NCI-H2107 treated with DMSO at 0.1 percent for 48 hours (cell line): ENCODE data around the gene CAMKMT.

ENCODE experiments used
- DNase-seq: peaks from one replicate; lab custom pipeline; 2025; ENCODE audit not compliant: unreplicated experiment; lab: John Stamatoyannopoulos, UW

The CAMKMT gene

GRCh38 chr2:44723921-44724320, 362.2 kb downstream of the CAMKMT start:
- DNase-seq, result no peak

GRCh38 chr2:44730593-44730992, 368.8 kb downstream of the CAMKMT start:
- no peak for DNase-seq

- DNase-seq, result no peak
Measured at GRCh38 chr2:44731505-44731904, 369.8 kb downstream of the CAMKMT start.

DNA sequence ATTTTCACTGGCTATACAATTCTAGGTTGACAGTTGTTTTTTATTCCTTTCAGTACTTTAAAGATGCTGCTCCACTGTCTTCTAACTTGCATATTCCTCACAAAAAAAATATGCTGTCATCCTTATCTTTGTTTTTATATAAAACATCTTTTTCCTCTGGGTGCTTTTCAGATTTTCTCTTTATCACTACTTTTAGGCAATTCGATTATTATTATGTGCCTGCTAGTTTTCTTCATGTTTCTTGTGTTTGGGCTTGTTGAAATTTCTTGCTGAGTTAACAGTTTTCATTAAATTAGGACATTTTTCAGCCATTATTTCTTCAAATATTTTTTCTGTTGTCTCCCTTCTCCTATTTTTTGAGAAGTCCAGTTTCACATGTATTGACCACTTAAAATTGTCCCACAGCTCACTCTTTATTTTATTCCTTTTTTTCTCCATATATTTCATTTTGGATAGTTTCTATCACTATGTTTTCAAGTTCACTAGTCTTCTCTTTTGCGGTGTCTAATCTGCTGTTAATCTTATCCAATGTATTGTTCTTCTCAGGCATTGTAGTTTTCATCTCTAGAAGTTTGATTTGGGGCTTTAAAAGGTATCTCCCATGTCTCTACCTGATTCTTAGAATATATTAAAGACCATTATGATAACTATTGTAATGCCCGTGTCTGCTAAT, 374.7 kb downstream of the CAMKMT start:
- DNase-seq, result no peak

DNA sequence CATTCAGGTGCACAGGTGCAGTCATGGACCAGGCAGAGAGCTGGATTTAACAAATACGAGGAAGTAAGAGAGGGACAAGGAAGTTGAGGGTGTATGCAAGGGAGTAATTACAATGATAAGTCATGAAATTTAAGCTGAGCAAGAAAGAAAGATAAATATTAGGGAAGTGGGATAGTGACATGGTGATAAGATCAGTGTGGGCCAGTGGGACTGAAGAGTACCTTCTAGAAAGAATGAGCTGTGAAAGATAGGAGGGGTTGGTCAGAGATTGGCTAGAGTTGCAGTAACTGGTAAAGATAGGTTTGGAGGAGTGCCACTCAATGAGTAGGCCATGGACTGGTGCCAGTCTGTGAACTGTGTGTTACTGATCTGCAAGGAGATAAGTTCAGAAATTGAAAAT, 378.9 kb downstream of the CAMKMT start:
- DNase-seq, result no peak

GRCh38 chr2:44741507-44741906, 379.8 kb downstream of the CAMKMT start:
- DNase-seq, result no peak

DNA sequence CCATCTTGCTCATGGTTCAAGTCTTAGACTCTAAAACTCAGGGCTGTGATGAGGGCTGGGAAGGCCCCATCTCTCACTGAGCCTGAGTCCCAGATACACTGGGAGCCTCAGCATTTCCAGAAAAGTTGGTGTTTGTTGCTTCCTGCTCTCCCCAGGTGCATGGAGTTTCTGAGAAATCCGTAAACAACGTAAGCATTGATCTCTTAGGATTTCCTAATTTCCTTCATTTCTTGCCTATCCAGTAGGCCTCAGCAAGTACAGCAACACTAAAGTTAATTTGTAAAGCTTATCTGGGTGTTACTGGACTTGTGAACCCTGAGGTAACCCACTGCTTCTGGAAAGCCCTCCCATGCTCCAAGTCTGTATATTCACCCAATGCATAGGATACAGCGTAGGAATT, 380.3 kb downstream of the CAMKMT start:
- DNase-seq, result no peak

GRCh38 chr2:44743473-44743872, 381.7 kb downstream of the CAMKMT start:
- DNase-seq, result no peak

DNA sequence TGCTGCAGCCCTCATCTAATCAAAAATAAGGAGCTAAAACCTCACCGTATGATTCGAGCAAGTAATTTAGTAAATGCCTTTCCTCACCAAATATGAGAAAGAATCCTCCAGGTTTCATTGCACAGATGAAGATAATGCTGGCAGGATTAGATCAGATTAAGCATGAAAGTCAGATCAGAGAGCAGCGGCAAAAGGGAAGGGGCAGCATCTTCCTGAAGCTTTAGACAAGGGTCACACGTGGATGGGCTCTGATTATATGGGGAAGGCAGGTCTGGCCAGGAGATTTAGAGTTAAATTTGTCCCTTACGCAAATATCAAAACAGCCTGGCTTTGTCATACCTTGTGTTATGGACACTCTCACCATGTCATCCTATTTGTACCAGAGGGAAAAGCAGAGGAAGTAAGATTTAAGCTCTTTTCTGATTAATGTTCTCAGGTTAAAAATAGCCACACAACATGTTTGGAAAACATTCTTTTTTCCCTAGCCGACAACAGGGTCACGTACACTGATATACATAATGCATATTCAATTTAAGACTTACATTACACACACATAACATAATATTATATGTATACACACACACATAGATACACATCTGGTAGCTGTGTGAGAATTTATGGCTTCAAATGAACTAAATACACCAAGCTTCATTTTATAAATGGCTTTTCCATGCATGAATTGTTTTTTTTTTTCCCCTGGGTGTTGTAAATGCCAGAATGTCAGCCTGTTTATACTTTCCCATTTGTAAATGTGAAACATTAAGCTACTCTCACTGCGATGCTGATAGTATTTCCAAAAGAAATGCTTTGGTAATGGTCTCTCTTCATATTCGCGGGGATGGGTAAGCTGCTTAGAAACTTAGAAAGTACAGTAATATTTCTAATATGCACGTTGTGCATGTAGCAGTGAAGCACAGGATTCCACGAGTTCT, 383.5 kb downstream of the CAMKMT start:
- no peak for DNase-seq

GRCh38 chr2:44745922-44746766, 384.4 kb downstream of the CAMKMT start:
- DNase-seq, result no peak

GRCh38 chr2:44746856-44747615, 385.3 kb downstream of the CAMKMT start:
- DNase-seq, result no peak

- DNase-seq, result no peak
Measured at GRCh38 chr2:44747794-44748193, 386.0 kb downstream of the CAMKMT start.

GRCh38 chr2:44751754-44752479, 390.2 kb downstream of the CAMKMT start:
- DNase-seq, result no peak

DNA sequence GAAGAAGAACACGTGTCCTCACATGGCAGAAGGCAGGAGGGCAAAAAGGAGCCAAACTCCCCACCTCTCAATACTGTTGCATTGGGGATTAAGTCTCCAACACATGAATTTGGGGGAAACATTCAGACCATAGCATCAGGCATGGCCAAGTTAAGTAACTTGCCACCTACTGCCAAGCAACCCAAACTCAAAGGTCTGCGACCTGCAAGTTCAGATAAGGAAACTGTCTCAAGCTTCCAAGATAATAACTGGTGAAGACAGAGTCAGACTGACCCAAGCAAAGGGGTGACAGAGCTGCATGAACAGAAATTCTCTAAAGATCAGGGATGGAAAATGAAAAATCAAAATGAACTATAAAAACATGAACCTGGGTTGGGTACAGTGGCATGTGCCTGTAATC, 391.0 kb downstream of the CAMKMT start:
- DNase-seq, result no peak

GRCh38 chr2:44753552-44754285, 392.0 kb downstream of the CAMKMT start:
- no peak for DNase-seq

DNA sequence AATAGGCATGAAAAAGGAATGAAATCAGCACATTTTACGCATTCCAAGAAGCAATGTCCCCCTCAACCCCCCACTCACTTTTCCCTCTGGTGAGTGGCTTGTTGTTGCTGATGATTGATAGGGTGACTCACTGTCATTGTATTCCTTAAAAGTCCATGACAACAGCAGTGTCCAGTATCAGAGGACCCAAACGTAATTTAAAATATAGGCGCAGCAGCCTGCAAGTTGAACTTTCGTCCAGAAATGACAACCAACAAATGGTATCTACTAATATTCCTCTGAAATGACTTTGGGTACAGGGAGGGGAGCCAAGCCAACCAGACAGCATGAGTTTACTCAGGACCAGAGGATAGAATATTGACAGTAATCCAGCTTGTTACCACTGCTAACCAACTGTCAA, 396.8 kb downstream of the CAMKMT start:
- no peak for DNase-seq

DNA sequence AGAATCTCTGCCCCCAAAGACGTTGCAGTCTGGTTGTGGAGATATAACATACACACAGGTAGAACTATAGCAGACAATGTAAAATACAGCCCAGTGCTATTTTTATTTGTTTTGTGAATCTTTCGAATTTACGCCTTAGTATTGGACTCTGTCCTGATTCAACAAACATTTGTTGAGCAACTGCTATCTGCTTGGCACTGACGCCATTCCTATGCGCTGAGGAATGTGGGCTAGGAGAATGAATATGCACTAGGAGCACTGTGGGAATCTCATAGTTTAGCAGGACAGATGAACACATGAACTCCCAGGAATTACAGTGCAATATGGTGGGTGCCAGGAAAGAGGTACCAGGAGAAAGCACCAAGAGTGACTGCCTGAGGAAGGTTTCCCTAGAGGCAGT, 398.1 kb downstream of the CAMKMT start:
- no peak for DNase-seq

GRCh38 chr2:44763275-44763782, 401.6 kb downstream of the CAMKMT start:
- DNase-seq, result no peak

- no peak for DNase-seq
Measured at GRCh38 chr2:44766220-44766619, 404.5 kb downstream of the CAMKMT start.
